Trophoblast cell (in vitro differentiated cells and primary cell): ENCODE data around the gene XPC.

Experiments used
- DNase-seq, 2 donors: peaks; one replicate each; pipeline ENCODE4 v3.0.0-alpha.2; 2016
- H2AFZ ChIP-seq: 2 replicates; pipeline ENCODE4 v1.6.1; 2013; ENCODE audit warnings: low read length, moderate library complexity, mild to moderate bottlenecking; ENCODE audit not compliant: insufficient read depth, poor library complexity
- H2AK5ac ChIP-seq: 2 replicates; pipeline ENCODE4 v1.6.1; 2013; ENCODE audit warnings: mild to moderate bottlenecking, low read length
- H2BK120ac ChIP-seq: 2 replicates; pipeline ENCODE4 v1.6.1; 2013; ENCODE audit warnings: low read length, mild to moderate bottlenecking, moderate library complexity; ENCODE audit not compliant: insufficient read depth, poor library complexity
- H2BK12ac ChIP-seq: 2 replicates; pipeline ENCODE4 v1.6.1; 2013; ENCODE audit warnings: mild to moderate bottlenecking, low read length, moderate library complexity
- H2BK5ac ChIP-seq: 2 replicates; pipeline ENCODE4 v1.6.1; 2013; ENCODE audit warnings: low read length, low read depth, moderate library complexity, mild to moderate bottlenecking; ENCODE audit not compliant: poor library complexity
- H3K14ac ChIP-seq: 2 replicates; pipeline ENCODE4 v1.6.1; 2013; ENCODE audit warnings: mild to moderate bottlenecking, low read length
- H3K18ac ChIP-seq: 2 replicates; pipeline ENCODE4 v1.6.1; 2013; ENCODE audit warnings: mild to moderate bottlenecking, low read length
- H3K23ac ChIP-seq: 2 replicates; pipeline ENCODE4 v1.6.1; 2013; ENCODE audit warnings: low read length
- H3K27ac ChIP-seq: 2 replicates; pipeline ENCODE4 v1.5.1; 2013; ENCODE audit warnings: low read depth, mild to moderate bottlenecking, inconsistent platforms, low read length, moderate library complexity
- H3K27me3 ChIP-seq: 2 replicates; pipeline ENCODE4 v1.6.1; 2013; ENCODE audit warnings: inconsistent platforms, mild to moderate bottlenecking, low read length, moderate library complexity; ENCODE audit not compliant: insufficient read depth
- H3K36me3 ChIP-seq, 2 experiments: 1 replicate in 1 of 2; 2 replicates in 1 of 2; pipeline ENCODE4 v1.6.1; 2013; ENCODE audit warnings: low read length in 2 of 2, mild to moderate bottlenecking in 2 of 2, moderate library complexity in 1 of 2; ENCODE audit not compliant: insufficient read depth in 2 of 2, control insufficient read depth in 1 of 2
- H3K4ac ChIP-seq: 2 replicates; pipeline ENCODE4 v1.6.1; 2013; ENCODE audit warnings: low read depth, mild to moderate bottlenecking, low read length, moderate library complexity
- H3K4me1 ChIP-seq, 2 experiments: 1 replicate in 1 of 2; 2 replicates in 1 of 2; pipeline ENCODE4 v1.6.1; 2013; ENCODE audit warnings: low read length in 2 of 2, mild to moderate bottlenecking in 2 of 2, moderate library complexity in 1 of 2; ENCODE audit not compliant: insufficient read depth in 2 of 2, control insufficient read depth in 1 of 2
- H3K4me2 ChIP-seq: 2 replicates; pipeline ENCODE4 v1.6.1; 2013; ENCODE audit warnings: inconsistent platforms, mild to moderate bottlenecking, low read length, moderate library complexity
- H3K4me3 ChIP-seq: 2 replicates; pipeline ENCODE4 v1.5.1; 2013; ENCODE audit warnings: mild to moderate bottlenecking, low read depth, low read length, inconsistent platforms
- H3K79me1 ChIP-seq: one replicate; pipeline ENCODE4 v1.6.1; 2013; ENCODE audit warnings: low read length
- H3K79me2 ChIP-seq: 2 replicates; pipeline ENCODE4 v1.6.1; 2013; ENCODE audit warnings: low read length, mild to moderate bottlenecking; ENCODE audit not compliant: control insufficient read depth, insufficient read depth, poor library complexity
- H3K9ac ChIP-seq: 2 replicates; pipeline ENCODE4 v1.6.1; 2013; ENCODE audit warnings: mild to moderate bottlenecking, low read length
- H3K9me3 ChIP-seq: 2 replicates; pipeline ENCODE4 v1.6.1; 2013; ENCODE audit warnings: low read depth, mild to moderate bottlenecking, control low read depth, inconsistent platforms, low read length; ENCODE audit not compliant: insufficient read depth
- H4K12ac ChIP-seq: 2 replicates; pipeline ENCODE4 v1.6.1; 2013; ENCODE audit warnings: low read depth, mild to moderate bottlenecking, low read length, moderate library complexity
- H4K8ac ChIP-seq: 2 replicates; pipeline ENCODE4 v1.6.1; 2013; ENCODE audit warnings: low read depth, mild to moderate bottlenecking, low read length, moderate library complexity
- H4K91ac ChIP-seq: one replicate; pipeline ENCODE4 v1.6.1; 2013; ENCODE audit warnings: low read depth, mild to moderate bottlenecking, low read length, moderate library complexity
- WGBS: extraction: QIAGEN DNeasy Blood & Tissue Kit; methylation state at CpG from one replicate; pipeline ENCODE4 v1.1.7; 2013; ENCODE audit warnings: missing lambda C conversion rate; ENCODE audit not compliant: insufficient read length, insufficient coverage; ENCODE audit errors: extremely low coverage; 5-methylcytosine and 5-hydroxymethylcytosine counted together

XPC gene

DNA sequence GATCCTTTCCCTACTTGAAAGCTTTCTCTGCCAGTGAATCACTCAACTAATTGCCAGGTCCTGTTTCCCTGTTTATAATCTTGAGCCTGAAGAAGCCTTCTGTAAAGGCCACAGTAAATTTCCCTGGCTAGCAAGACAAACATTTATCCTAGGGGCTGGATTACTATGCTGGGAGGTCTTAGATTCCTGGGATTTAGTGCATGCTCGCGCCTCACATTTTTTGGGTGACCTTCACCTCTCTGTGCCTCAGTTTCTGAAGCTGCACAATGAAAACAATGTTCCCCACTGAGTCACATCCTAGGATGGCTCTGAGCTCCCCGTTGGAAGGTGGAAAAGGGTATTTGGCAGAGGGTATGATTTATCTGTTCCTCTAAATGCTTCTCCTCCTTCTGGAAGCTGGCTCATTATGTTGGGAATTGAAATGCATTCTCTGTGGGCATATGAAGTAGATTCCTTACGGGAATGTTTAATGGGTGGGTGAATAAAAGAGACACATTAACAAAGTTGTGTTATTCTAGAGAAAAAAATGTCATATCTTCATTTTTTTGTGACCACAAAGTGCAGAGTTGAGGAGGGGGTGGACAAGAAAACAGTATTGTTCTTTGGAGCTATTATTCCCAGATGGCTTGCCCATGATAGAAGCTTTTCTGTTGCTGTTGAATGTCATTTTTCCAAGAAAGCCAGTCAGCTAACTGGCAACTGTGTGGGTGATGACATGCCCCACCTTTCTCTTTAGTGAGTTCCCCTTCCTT, 32.6 kb upstream of the XPC start:
- Histone ChIP-seq H3K4me2 (no peak overlapping the region), H3K9me3 (no peaks in the 10 kb centered on the region), H3K9ac (no peak overlapping the region), H3K79me1 (peaks cover 44% of the 10 kb centered on the region), H2AFZ (no peak overlapping the region), H2BK5ac (peak overlapping the region; percentile 92), H3K79me2 (peaks cover 7% of the 10 kb centered on the region), H2BK12ac (peak overlapping the region; percentile 90), H4K91ac (peak overlapping the region; percentile 96), H3K27me3 (no peaks in the 10 kb centered on the region), H3K14ac (peak overlapping the region; percentile 79), H4K8ac (peak overlapping the region; percentile 80), H3K4ac (no peak overlapping the region), H3K18ac (peak overlapping the region; percentile 43), H3K4me3 (no peak overlapping the region), H3K23ac (no peak overlapping the region), H3K4me1 (peaks cover 21 to 33% of the 10 kb centered on the region in 2 experiments), H3K27ac (peak overlapping the region; percentile 87), H3K36me3 (no peaks in the 10 kb centered on the region), H2AK5ac (peak overlapping the region; percentile 90), H4K12ac (no peak overlapping the region), H2BK120ac (peak overlapping the region; percentile 81)
- no peak for DNase-seq
- no CpG with 5 or more reads among the region's 4 CpGs for WGBS

DNA sequence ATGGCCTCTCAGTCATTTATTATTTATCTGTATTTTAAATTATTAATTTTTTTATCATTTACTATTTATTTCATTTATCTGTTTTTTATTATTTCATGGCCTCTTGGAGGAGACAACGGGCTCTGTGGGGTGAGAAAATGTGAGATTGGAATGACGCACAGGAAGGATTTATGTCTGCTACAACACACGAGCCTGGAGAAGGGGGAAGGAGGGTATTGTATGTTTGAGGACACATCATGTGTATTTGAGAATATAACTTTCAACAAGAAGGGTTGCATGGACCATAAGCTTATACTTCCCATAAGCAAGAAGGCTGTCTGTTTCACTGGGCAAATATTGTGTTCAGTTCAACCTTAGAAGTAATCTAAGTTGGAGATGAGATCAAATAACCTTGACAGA, 31.9 kb upstream of the XPC start:
- WGBS, result no CpG with 5 or more reads among the region's 3 CpGs
- Histone ChIP-seq H3K4me2 (no peak overlapping the region), H3K9me3 (no peaks in the 10 kb centered on the region), H4K8ac (no peak overlapping the region), H3K14ac (peak overlapping the region; percentile 59), H3K27ac (peak overlapping the region; percentile 87), H4K91ac (peak overlapping the region; percentile 82), H3K4me3 (no peak overlapping the region), H2BK12ac (no peak overlapping the region), H3K27me3 (no peaks in the 10 kb centered on the region), H4K12ac (no peak overlapping the region), H3K36me3 (no peaks in the 10 kb centered on the region), H3K9ac (no peak overlapping the region), H3K23ac (no peak overlapping the region), H2AK5ac (peak overlapping the region; percentile 57), H2BK5ac (peak overlapping the region; percentile 80), H3K79me2 (peaks cover 7% of the 10 kb centered on the region), H2BK120ac (peak overlapping the region; percentile 85), H3K4ac (no peak overlapping the region), H3K4me1 (peaks cover 21 to 33% of the 10 kb centered on the region in 2 experiments), H3K79me1 (peaks cover 44% of the 10 kb centered on the region), H3K18ac (no peak overlapping the region), H2AFZ (no peak overlapping the region)
- no peak for DNase-seq

DNA sequence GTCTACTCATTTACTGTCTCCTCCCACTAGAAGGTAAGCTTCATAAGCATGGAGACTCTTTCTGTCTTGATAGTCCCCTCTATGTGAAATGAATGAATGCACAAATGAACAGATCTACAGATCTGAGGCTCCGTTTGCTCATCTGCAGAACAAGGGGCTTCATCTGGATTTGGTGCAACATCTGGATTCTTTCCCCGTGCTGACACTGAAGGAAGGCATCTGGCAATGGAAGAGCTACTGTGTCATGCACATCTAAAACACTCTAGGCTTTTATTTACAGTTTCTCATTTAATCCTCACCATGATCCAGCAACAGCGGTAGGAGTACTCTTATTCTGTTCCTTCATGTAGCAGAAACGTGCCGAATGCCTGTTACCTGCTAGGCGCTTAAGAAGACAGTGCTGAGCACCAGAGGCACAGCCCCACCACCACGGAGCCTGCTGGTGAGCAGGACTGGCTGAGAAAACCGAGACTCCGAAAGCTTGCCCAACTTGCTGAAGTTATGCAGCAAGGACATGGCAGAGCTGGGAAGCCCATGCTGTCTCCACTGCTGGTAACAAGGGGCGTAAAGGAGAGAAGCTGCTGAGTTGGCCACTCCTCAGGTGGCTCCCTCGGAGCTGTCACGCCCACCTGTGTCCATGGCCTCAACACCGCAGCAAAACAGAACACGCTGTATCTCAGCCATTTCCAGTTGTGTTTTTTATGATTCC, 31.3 kb upstream of the XPC start:
- Histone ChIP-seq H3K4me3 (no peak overlapping the region), H3K79me1 (peaks cover 45% of the 10 kb centered on the region), H3K4ac (peak overlapping the region; percentile 17), H3K18ac (peak overlapping the region; percentile 20), H4K91ac (peak overlapping the region; percentile 82), H2BK5ac (peak overlapping the region; percentile 48), H3K4me2 (no peak overlapping the region), H3K14ac (peak overlapping the region; percentile 35), H3K36me3 (no peaks in the 10 kb centered on the region), H3K9me3 (no peaks in the 10 kb centered on the region), H2BK120ac (peak overlapping the region; percentile 65), H2AK5ac (peak overlapping the region; percentile 27), H3K4me1 (peaks cover 22 to 37% of the 10 kb centered on the region in 2 experiments), H3K27ac (peak overlapping the region; percentile 75), H2BK12ac (peak overlapping the region; percentile 96), H3K27me3 (no peaks in the 10 kb centered on the region), H3K79me2 (peaks cover 7% of the 10 kb centered on the region), H4K12ac (no peak overlapping the region), H4K8ac (peak overlapping the region; percentile 10), H3K23ac (no peak overlapping the region), H2AFZ (no peak overlapping the region), H3K9ac (no peak overlapping the region)
- WGBS, result no CpG with 5 or more reads among the region's 14 CpGs
- no peak for DNase-seq

DNA sequence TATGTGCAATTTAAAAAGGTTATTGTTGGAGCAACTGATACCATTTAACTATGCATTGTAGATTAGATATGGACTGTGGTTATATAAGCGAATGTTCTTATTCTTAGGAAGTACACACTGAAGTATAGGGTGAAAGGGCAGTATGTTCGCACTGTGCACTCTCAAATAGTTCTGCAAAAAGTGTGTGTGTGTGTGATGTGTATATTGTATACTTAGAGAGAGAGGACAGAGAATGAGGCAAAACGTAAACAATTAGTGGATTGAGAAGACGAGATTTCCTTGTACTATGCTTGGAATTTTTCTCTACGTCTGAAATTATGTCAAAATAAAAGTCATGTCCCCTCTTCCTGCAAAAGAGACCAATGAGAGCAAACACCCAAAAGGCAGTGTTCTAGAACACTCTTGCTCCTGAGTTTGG, 30.6 kb upstream of the XPC start:
- Histone ChIP-seq H3K27me3 (no peaks in the 10 kb centered on the region), H4K8ac (peak overlapping the region; percentile 68), H3K23ac (no peak overlapping the region), H2AFZ (no peak overlapping the region), H3K18ac (no peak overlapping the region), H2BK12ac (peak overlapping the region; percentile 96), H3K79me1 (peaks cover 49% of the 10 kb centered on the region), H3K9ac (no peak overlapping the region), H3K27ac (peak overlapping the region; percentile 75), H3K9me3 (no peaks in the 10 kb centered on the region), H3K79me2 (peaks cover 7% of the 10 kb centered on the region), H2BK120ac (peak overlapping the region; percentile 65), H4K91ac (peak overlapping the region; percentile 82), H3K36me3 (no peaks in the 10 kb centered on the region), H3K4me1 (peaks cover 28 to 42% of the 10 kb centered on the region in 2 experiments), H3K4me3 (no peak overlapping the region), H4K12ac (no peak overlapping the region), H2BK5ac (peak overlapping the region; percentile 48), H2AK5ac (peak overlapping the region; percentile 73), H3K4ac (peak overlapping the region; percentile 21), H3K14ac (peak overlapping the region; percentile 64), H3K4me2 (no peak overlapping the region)
- DNase-seq, result no peak
- WGBS, result no CpG with 5 or more reads among the region's 5 CpGs
